T1000 (cell line): ENCODE results near the gene AEN.
A peak's percentile ranks its signal among the peaks of the same experiment; 100 is the strongest.

ENCODE experiments used
- DNase-seq: peaks from one replicate; lab custom pipeline; 2025; ENCODE audit warnings: mixed read lengths; lab: John Stamatoyannopoulos, UW

The AEN gene

GRCh38 chr15:88620995-88621772 is at the start of gene AEN:
Gene AEN, plus strand, starts transcription at chr15:88621340. Its CDS starts 4,870 bp downstream, at chr15:88626210.
- peak; percentile 91 for DNase-seq

GRCh38 chr15:88571852-88572259 is 49.3 kb upstream of the AEN start:
- no peak for DNase-seq

DNA sequence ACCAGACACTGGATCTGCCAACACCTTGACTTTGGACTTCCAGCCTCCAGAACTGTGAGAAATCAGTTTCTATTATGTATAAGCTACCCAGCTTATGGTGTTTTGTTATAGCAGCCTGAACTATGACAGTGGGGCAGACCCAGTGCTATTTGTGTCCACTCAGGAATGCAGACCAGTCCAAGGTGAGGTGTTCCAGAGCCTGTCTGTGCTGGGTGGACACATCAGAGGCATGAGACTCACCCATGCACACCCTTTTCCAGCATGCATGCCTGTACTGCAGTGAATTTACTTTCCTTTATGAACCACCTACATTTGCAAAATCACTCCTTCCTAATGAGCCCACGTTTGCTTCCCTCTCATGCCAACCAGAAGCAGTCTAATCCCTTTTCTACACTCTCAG is 47.1 kb upstream of the AEN start:
- DNase-seq, result no peak

DNA sequence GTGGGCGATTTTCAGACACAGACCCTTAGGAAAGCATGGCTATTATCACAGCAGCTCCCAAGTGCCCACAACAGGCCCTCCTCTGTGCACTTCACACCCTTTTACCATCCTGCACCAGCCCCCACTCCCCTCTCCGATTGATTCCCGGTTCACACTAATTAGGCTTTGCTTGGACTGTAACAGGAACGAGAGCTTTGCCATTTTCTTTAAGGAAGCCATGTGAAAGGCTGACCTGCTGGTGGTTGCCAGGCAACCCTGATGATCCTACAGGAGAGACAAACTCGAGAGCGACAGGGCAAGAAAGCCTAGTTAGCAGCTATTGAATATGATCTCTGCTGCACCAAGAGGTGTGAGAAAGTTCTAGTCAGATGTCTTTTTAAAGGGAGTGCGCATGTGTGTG is 46.5 kb upstream of the AEN start:
- DNase-seq, result no peak

GRCh38 chr15:88579322-88579721 is 41.8 kb upstream of the AEN start:
- DNase-seq, result no peak

DNA sequence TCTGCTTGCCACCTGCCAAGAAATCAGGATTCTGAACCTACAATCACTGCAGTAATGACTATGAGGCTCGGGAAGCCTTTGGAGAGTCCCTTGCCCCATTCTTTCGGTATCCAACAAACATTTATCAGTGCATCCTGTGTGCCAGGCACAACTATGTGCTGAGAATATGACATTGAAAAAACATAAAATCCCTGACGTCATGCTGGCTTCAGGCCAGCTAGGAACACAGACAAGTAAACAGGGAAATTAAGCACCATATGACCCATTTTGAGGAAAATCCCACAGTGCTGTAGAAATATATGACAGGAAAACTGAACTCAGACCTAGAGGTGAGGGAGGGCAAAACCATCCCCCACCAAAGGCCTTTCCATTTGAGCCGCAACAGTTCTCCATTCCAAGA is 40.6 kb upstream of the AEN start:
- DNase-seq, result no peak

GRCh38 chr15:88586401-88587162 is 34.6 kb upstream of the AEN start:
- DNase-seq, result peak; percentile 54

DNA sequence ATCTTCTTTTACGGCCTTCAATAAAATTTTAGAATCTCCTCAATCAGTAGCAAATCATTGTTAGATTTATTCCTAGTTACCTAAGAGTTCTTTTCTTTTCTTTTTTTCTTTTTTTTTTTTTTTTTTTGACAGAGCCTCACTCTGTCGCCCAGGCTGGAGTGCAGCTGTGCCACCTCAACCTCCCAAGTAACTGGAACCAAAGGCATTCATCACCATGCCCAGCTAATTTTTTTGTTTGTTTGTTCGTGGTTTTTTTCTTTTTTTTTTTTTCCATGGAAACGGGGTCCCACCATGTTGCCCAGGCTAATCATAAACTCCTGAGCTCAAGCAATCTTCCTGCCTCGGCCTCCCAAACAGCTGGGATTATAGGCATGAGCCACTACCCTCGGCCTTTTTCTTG is 30.4 kb upstream of the AEN start:
- DNase-seq, result no peak

DNA sequence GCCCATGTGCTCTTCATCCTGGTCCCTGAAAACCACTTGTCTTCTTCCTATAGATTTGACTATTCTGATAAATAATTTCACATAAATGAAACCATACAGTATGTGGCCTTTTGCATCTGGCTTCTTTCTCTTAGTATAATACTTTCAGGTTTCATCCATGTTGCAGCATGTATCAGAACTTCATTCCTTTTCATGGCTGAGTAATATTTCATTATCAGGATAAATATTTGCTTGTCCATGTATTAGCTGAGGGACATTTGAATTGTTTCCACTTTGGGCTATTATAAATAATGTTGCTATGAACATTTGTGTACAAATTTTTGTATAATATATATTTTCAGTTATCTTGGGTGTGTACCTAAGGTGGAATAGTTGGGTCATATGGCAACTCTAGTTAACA is 29.8 kb upstream of the AEN start:
- DNase-seq, result no peak

DNA sequence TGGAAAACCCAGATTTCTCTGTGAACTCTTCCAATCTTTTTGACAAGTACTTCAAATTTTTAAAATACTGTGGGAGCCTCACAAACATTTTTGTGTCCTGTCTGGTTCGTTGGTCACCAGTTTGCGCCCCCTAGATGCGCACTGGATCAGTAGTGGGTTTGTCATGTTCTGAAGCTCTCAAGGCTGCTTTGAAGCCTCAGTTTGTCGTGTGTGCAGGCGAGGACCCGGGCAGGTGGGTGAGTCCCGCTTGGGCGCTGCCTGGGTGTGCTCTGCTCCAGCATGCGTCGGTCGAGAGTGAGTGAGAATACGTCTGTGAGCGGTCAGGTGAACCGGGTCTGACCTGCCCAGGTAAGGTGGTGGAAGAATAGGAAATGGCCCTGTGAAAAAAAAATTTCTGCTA is 17.3 kb upstream of the AEN start:
- no peak for DNase-seq

DNA sequence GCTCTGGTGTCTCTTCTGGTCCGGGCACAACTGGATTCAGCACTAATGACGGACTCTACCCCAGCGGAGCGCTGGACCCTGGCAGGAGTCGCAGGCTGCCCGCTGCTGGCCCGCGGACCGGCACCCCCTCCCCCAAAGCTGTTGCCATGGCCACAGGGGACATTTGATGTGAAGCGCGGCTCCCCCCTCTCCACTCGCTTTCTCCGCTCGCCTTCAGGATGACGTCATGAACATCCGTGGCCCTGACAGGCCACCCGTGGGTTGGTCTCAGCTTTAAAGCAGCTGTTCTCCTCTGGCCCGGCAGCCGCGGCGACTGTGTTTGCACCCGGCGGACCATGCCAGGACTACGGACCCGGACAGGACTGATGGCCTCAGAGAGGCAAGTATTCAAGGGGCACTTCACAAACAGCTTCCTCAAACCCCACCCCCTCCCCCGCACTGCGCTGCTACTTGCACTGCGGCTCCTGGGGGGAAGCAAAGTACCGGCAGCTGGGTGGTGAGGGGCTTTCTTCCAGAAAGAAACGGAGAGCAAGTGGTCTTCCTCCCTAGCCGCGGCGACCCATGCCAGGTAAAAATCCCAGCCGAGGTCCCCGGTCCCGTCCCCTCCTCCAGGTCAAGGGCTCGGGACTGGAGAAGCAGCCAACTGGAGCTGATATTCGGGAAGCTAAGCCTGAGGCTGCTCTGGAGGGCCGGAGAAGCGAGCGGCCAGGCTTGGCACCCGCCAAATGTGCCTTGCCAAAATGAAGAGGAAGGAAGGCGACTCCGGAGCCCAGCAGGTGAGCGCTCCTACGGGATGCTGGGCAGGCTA is 16.6 kb upstream of the AEN start:
- DNase-seq, result no peak

DNA sequence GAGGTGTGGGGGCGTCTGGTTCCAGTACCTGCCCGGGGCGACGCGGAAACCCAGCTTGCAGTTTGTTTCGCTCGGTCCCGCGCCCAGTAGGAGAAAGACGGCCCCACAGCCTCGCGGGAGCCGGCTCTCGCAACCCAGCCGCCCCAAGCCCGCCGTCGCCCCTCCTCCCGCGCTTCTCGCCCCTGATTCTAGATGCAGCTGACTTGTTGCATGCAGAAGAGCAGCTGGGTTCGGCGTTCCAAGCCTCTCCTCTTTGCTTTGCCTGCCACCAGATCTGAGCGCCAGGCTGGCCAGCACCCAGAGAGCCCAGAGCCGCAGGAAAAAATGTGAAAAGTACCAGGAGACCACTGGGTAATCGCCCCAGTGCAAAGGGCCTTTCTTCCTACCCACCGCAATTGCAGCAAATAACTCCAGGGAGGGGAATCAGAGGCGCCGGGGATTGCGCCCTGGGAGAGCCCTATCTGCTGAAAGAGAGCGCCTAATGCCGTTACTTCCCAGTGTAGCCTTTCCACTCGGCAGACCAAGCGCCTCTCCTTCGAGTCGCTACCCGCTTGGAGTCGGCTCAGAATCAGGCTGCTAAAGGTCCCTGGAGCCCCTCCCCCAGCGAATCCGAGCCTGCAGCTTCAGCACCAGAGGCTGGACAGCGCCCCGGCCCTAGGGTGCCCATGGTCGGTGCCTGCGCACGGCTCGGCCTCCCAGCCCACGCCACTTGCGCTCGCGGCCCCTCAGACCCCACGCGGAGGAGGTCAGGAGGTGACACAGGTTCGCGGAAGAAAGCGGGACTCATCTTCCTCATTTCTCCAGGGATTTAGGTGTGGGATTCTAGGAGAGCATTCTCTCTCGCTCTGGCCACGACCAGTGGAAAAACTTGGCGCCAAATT is 15.7 kb upstream of the AEN start:
- DNase-seq, result no peak

DNA sequence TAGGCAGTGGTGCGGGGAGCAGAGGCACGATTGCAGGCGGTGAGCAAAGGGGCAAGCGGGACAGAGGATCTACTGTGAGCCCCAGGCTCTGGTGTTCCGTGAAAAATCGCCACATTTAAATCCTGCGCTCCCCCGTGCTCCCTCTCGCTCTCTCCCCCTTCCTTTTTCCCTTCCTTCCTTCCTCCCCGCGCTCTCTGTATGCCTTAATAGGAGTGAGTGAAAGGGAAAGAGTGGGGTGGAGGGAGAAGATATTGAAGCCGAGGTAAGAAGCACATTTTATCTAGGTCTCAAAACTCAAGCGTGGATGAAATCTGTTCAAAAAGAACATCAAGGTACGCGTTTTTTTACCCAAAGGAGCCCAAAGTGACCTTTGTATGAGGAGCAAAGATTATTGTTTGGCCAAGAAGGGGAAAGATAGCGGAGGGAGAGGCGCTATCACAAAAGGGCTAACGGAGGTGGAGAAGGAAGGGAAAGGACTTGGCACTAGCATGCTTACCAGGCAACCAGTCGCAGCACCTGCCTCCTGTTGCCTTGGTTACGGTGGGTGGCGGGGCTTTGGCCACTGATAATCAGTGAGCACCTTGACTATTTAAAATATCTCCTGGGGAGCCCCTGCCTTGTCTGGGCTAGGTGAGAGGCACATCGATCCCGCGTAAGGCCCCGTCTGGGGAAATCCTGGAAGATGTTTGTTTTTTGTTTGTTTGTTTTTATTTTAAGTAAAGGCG is 14.9 kb upstream of the AEN start:
- no peak for DNase-seq

DNA sequence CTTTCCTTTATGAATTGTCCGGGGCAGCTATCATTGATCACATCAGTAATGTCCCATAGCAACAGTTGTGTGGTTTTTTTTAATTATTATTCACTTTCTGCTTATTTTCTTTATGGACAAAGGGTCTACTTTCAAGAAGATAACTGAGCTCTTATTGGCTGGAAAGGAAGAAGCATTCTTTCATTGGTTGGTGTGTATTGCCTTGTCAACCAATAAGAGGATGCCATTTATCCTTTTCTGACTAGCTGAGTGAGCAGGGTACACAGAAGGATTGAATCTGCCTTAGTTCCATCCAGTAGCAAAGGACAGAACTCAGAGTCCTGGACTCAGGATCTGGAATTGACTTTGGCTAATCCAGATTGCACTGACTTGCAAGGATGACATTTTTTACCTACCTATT is 13.2 kb upstream of the AEN start:
- DNase-seq, result no peak

DNA sequence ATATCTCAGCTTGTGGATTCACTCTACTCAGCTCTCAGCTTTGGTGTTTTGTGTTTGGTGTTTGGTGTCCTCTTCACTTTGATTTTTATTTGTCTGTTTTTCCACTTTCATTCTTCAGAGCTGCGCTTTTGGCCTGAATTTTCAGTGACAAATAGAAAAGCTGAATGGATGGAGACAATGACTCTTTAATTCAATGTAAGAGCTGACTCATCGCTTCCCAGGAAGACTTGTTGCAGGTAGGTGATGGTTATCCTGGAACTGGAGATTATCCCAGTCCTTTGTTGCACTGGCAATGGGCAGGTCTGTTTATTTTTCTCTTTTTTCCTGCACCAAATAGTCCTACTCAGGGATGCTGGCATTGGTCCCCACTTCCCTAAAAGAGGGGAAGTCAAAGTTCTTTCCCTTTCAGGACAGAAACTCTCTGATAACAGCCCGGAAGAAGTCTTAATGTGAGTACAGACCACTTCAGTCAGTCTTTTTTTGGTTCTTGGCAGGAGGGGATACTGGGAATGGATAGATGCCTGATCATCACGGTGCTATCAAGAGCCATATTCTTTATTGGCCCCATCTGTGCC is 12.4 kb upstream of the AEN start:
- no peak for DNase-seq

DNA sequence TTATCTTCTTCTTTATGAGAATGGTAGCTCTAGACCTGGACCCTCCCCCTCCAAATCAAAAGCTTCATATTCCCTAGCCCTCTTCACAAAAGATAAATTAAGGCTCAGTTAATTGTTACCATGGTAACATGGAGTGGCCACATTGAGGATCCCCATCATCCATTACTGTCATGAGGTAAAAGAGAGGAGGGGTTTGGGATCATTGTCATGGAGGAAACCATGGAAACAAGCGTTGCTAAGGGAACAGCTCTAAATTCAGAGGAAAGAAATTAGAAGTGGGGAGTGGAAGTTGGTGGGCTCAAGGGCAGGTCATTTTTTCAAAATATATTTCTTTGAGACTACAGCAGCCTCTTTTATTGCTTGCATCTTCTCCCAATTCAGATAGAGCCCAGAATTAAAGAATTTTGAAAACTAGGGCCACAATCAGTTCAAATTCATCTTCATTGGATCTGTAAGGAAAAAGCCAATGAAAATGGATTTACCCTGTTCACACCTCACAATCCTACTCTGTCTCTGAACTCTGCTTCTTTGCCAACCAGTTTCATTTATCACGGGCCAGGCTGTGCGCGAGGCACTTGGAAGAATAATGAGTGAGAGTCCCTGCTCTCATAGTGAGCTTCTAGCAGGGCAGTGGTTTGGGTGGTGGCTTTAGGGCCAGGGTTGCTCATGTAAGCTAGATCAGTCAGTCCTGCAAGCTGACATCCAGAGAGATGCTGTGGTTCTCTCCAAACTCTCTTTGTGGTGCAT is 11.6 kb upstream of the AEN start:
- DNase-seq, result no peak

DNA sequence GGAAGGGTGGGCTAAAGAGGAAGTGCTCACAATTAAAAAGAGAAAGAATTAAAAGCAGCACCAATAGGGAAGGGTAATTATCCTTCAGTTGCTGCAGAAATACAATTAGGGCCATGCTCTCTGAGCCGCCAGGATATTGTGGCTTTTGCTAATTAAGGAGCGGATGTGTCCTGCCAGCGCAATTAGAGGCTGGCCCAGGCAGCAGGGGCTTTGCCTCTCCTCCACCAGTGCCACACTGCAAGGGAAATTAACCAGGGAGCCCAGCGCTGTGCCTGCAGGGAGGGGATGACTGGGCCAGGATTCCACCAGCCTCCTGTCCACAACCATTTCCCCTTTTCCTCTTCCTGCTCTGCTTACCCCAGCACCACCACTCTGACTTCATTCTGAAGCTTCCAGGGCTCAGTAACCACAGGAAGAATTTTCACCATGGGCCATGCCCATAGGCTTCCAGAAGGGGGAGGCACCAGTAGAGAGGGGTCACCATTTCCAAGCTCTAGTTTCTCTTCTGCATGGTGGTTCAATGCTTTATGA is 10.4 kb upstream of the AEN start:
- no peak for DNase-seq

DNA sequence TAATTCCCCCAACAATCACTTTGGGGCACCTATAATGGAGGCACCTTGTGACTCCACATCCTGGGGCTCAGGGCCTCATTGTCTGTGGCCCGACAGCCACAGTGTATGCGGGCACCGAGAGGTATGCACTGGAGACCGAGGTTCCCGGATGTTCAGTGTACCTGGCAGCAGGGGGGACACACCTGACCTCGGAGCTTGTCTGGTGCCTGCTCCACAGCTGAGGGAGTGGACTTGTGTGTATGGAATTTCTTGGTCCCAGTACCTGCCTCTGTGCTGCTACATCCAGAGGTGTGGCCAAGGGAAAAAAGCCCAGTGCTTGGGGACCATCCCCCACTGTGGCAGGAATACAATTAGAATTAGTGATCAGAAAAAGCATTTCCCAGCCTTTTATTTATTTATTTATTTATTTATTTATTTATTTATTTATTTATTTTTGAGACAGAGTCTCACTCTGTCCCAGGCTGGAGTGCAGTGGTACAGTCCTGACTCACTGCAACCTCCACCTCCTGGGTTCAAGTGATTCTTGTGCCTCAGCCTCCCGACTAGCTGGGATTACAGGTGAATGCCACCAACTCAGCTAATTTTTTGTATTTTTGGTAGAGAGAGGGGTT is 8.8 kb upstream of the AEN start:
- no peak for DNase-seq
